GM12874 (cell line): ENCODE data around the gene PPP1CA.

ENCODE experiments used
- TF ChIP-seq, protein P1 (sequence below): IDR thresholded peaks from 2 replicates; pipeline ENCODE4 v1.5.1; 2011; ENCODE audit warnings: low read depth, mild to moderate bottlenecking, control low read depth, low read length, moderate library complexity; ENCODE audit not compliant: insufficient read depth

Gene PPP1CA

GRCh38 chr11:67378544-67378943 lies 23.1 kb downstream of the PPP1CA start:
- TF ChIP-seq, protein P1, sequence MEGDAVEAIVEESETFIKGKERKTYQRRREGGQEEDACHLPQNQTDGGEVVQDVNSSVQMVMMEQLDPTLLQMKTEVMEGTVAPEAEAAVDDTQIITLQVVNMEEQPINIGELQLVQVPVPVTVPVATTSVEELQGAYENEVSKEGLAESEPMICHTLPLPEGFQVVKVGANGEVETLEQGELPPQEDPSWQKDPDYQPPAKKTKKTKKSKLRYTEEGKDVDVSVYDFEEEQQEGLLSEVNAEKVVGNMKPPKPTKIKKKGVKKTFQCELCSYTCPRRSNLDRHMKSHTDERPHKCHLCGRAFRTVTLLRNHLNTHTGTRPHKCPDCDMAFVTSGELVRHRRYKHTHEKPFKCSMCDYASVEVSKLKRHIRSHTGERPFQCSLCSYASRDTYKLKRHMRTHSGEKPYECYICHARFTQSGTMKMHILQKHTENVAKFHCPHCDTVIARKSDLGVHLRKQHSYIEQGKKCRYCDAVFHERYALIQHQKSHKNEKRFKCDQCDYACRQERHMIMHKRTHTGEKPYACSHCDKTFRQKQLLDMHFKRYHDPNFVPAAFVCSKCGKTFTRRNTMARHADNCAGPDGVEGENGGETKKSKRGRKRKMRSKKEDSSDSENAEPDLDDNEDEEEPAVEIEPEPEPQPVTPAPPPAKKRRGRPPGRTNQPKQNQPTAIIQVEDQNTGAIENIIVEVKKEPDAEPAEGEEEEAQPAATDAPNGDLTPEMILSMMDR, result no peak

DNA sequence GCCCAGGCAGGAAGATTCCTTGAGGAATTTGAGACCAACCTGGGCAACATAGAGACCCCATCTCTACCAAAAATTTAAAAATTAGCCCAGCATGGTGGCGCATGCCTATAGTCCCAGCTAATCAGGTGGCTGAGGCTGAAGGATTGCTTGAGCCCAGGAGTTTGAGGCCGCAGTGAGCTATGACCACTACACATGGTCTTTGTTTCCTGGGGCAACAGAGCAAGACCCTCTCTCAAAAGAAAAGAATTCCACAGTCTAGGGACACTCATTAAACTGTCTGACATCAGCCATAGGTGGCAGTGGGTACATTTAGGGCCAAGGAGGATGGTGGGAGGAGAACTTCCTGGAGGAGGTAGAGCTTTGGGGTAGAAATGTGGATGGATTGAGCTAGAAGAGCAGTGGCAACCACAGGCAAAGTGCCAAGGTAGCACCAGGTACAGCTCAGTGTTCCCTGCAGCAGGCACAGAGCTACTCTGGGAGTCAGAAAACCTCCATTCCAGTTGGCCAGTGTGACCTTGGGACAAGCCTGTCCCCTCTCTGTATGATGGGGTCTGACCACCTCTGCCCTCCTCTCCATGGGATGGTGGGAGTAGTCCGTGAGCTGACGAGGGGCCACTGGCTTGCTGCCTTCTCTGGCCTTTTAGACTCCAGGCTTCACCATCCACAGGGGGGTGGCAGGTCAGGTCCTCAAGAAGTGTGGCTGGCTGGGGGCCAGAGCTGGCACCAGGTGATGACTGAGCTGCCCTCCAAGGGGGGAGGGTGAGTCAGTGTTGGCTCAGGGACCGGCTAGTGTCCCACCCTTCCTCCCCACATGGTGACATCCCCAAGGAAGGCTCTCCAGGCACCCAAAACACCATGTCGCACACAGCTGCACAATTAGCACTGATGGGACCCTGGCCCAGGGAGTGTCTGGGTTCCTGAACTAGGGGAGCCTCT lies 24.5 kb downstream of the PPP1CA start:
- TF ChIP-seq, protein P1, result no peak

DNA sequence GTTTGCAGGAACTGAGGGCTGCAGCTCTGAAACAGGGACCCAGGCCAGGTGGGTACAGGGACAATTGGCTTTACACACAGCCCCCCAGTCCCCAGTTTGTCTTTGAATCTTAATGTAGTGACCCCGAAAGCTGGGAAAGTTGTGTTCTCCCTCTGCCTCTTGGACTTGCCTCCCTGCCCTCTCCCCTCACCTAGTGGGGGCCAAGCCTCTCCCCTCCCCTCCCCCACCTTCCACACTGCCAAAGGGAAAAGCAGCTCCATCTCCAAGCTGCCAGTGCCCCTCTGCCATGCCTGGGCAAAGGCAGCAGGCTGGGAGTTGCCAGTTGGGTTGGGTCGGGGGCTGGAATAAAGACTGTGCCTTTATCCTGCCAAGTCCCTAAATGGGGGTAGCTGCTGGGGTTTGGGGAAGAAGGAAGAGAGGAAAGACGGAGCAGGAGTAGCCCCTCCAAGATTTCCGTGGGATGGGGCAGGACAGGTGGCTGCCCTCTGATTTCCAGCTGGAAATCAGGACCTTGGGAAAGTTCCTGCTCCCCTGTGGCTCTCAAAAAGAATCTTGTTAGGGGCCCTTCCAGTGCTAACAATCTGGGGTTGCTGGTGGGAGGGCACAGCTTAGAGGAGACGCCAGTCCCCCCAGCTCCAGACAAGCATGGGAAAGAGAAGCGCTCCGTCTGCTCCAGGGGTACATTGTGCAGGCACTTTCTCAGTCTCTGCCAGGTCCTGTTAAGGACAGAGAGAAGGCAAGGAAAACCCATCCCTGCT lies 25.4 kb downstream of the PPP1CA start:
- TF ChIP-seq, protein P1, result no peak

- TF ChIP-seq, protein P1, result no peak
These were observed 26.2 kb downstream of the PPP1CA start for GRCh38 chr11:67375320-67376055.

GRCh38 chr11:67374571-67375281 lies 26.9 kb downstream of the PPP1CA start:
- TF ChIP-seq, protein P1, result no peak

DNA sequence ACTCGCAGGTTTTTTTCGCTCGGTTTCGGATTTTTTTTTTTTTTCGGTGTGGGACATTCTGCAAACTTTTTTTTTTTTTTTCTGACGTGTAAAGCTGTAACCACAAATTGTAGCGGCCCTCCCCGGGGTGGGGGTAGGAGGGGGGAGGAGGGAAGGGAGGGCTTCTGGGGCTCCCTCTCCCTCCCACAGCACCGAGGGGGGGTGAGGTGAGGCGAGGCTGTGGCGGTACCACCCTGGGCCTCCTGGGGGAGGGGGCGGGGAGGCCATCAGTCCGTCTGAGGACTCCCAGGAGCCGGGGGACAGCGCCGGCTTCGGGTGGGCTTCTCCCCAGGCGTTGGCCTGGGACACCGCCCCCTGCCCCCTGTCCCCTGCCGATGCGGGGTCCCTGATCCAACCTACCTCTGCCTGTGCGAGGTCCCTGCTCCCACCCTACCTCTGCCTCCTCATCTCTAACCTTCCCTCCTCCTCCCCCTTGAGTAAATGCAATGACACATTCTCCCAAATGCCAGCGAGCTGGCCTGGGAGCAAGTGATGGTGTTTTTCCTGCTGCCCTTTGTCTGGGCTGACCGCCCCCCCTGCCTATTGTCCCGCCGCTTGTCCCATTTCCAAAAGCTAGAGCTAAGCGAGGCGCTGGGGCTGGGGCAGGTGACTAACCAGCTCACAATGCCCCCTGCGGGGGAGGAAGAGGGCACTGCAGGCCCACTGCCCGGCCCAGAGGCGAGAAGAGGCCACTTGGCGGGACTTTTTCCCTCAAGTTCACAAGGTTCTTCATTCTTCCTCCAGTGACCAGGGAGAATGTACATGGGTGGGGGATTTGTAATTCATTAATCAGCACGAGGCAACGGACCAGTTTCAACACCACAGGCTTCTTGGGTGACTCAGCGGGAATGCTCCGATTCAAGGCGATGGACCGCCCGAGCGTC lies 27.7 kb downstream of the PPP1CA start:
- TF ChIP-seq, protein P1, result peak; percentile 68
